Measurements from ENCODE around the gene MAP2K5. TPM values are rescaled to one million over a fixed set of nuclear protein-coding genes. Genes with fewer than 3 reads are reported as not detected.

The MAP2K5 gene
- total RNA-seq, 1 donor from 2014 or later: 3.2 TPM

- no peak for DNase-seq (ENCODE audit: low read depth)
- TF ChIP-seq, protein P1, sequence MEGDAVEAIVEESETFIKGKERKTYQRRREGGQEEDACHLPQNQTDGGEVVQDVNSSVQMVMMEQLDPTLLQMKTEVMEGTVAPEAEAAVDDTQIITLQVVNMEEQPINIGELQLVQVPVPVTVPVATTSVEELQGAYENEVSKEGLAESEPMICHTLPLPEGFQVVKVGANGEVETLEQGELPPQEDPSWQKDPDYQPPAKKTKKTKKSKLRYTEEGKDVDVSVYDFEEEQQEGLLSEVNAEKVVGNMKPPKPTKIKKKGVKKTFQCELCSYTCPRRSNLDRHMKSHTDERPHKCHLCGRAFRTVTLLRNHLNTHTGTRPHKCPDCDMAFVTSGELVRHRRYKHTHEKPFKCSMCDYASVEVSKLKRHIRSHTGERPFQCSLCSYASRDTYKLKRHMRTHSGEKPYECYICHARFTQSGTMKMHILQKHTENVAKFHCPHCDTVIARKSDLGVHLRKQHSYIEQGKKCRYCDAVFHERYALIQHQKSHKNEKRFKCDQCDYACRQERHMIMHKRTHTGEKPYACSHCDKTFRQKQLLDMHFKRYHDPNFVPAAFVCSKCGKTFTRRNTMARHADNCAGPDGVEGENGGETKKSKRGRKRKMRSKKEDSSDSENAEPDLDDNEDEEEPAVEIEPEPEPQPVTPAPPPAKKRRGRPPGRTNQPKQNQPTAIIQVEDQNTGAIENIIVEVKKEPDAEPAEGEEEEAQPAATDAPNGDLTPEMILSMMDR (conservative IDR thresholded peaks at IDR 0.05; ENCODE audit: low read depth, low read length): no peak
- no peak overlapping the region for H3K4me3 ChIP-seq (ENCODE audit: low read depth, low read length)
These were observed 36.7 kb downstream of the MAP2K5 start for GRCh38 chr15:67579164-67579563.

GRCh38 chr15:67579967-67580366 is 37.5 kb downstream of the MAP2K5 start:
- no peak overlapping the region for H3K4me3 ChIP-seq (ENCODE audit: low read depth, low read length)

DNA sequence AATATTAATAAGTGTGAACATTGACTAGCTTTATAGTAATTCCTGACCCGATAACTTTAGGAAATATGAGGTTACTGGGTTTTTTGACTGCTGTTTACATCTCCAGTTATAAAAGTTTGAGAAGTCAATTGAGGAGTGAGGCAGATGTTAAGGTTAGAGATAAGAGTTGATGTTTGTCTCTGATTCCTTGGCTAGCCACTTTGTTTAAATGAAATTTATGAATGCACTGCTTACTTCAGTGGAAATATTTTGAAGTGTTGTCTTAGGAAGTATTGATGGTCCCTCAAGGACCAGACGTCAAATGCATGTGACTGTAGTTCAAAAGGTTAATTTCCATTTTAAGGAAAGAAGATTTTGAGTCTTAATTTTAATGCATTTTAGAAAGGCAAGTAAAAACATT is 41.7 kb downstream of the MAP2K5 start:
- no peak overlapping the region for H3K4me3 ChIP-seq (ENCODE audit: low read depth, low read length)
- TF ChIP-seq, protein P1 (conservative IDR thresholded peaks at IDR 0.05; ENCODE audit: low read depth, low read length): no peak
- DNase-seq (ENCODE audit: low read depth): no peak

More at GRCh38 chr15:67579967-67580366, 37.5 kb downstream of the MAP2K5 start:
- TF ChIP-seq, protein P1 (conservative IDR thresholded peaks at IDR 0.05; ENCODE audit: low read depth, low read length): no peak
- DNase-seq (ENCODE audit: low read depth): no peak

GRCh38 chr15:67585681-67586080 is 43.2 kb downstream of the MAP2K5 start:
- DNase-seq (ENCODE audit: low read depth): no peak
- no peak overlapping the region for H3K4me3 ChIP-seq (ENCODE audit: low read depth, low read length)
- TF ChIP-seq, protein P1 (conservative IDR thresholded peaks at IDR 0.05; ENCODE audit: low read depth, low read length): no peak

- H3K4me3 ChIP-seq (ENCODE audit: low read depth, low read length): no peak overlapping the region
- no peak for DNase-seq (ENCODE audit: low read depth)
These were observed 44.8 kb downstream of the MAP2K5 start for GRCh38 chr15:67587331-67587730.

GRCh38 chr15:67587754-67588153 is 45.3 kb downstream of the MAP2K5 start:
- H3K4me3 ChIP-seq (ENCODE audit: low read depth, low read length): no peak overlapping the region
- no peak for DNase-seq (ENCODE audit: low read depth)
- TF ChIP-seq, protein P1 (conservative IDR thresholded peaks at IDR 0.05; ENCODE audit: low read depth, low read length): no peak

More at GRCh38 chr15:67587331-67587730, 44.8 kb downstream of the MAP2K5 start:
- TF ChIP-seq, protein P1 (conservative IDR thresholded peaks at IDR 0.05; ENCODE audit: low read depth, low read length): no peak

GRCh38 chr15:67590191-67590590 is 47.7 kb downstream of the MAP2K5 start:
- no peak for DNase-seq (ENCODE audit: low read depth)
- TF ChIP-seq, protein P1 (conservative IDR thresholded peaks at IDR 0.05; ENCODE audit: low read depth, low read length): no peak
- H3K4me3 ChIP-seq (ENCODE audit: low read depth, low read length): no peak overlapping the region

Data from epithelial cell of proximal tubule (primary cell).